Measurements from ENCODE around the gene CCDC14. TPM values are rescaled to one million over a fixed set of nuclear protein-coding genes. Genes with fewer than 3 reads are reported as not detected.

Gene CCDC14
- total and polyA plus RNA-seq, 3 experiments from 2014 or later: 9.5 to 36.0 (median 31.6) TPM

DNA sequence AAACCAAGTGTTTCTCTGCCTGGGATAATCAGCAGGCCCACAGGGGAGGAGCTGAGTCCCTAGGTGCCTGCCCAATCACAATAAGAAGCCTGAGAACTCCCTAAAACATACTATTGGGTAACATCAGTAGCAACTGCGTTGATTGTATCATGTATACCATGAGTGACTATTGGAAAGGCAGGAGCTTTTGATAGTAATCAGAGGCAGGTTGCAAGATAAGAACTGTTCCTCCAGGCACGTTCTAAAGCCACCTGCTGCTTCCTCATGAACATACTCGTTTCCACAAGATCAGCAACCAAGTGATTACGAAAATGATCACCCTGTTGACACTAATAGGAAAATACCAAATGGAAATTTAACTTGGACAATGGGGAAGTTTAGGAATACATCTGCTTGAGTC lies 83.6 kb downstream of the CCDC14 start:
- Histone ChIP-seq H3K9me3 (ENCODE audit: low read length) (no peaks in the 10 kb centered on the region), H3K4me3 (ENCODE audit: low read length) (no peak overlapping the region), H3K36me3 (ENCODE audit: insufficient read depth, low read length) (no peaks in the 10 kb centered on the region), H3K4me1 (ENCODE audit: insufficient read depth, low read length) (no peaks in the 10 kb centered on the region), H3K27me3 (ENCODE audit: insufficient read depth, low read length, poor library complexity, severe bottlenecking) (no peaks in the 10 kb centered on the region), H3K27ac (ENCODE audit: low read depth, low read length) (no peak overlapping the region)
- ChIA-PET POLR2A (no interaction called here), CTCF (no interaction called here)
- peaks cover 14 to 23% of the 10 kb centered on the region in 2 donors for H3K27me3 Mint-ChIP-seq
- peaks cover 0 to under 1% (median 0%) of the 10 kb centered on the region in 3 donors for H3K4me1 Mint-ChIP-seq
- no peak for DNase-seq
- no peak overlapping the region for H3K4me3 Mint-ChIP-seq
- no peak overlapping the region for H3K27ac Mint-ChIP-seq
- peaks cover 0 to 2% (median 0%) of the 10 kb centered on the region in 5 donors for H3K9me3 Mint-ChIP-seq
- no peaks in the 10 kb centered on the region for H3K36me3 Mint-ChIP-seq

DNA sequence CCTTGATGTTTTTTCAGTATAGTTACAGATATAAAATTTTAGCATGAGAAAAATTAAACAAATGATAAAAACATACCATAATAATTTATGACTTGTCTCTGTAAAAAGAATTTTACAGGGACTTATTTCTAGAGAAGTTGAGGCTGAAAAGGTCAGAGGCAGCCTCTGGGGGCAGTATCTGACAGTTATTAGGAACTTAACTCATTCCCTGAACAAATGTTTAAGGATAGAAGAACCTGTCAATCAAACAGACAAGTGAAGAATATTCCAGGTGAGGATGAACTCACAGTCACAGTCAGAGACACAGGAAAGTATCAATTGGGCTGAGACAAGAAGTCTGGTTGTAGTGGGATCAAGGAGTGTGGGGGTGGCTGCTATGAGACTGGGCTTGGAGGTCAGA lies 84.2 kb downstream of the CCDC14 start:
- no peaks in the 10 kb centered on the region for H3K4me1 Mint-ChIP-seq
- H3K27ac Mint-ChIP-seq: no peak overlapping the region
- H3K36me3 Mint-ChIP-seq: no peaks in the 10 kb centered on the region
- POLR2A ChIA-PET: no interaction called here
- no peak for DNase-seq
- Histone ChIP-seq H3K27me3 (ENCODE audit: insufficient read depth, low read length, poor library complexity, severe bottlenecking) (no peaks in the 10 kb centered on the region), H3K4me1 (ENCODE audit: insufficient read depth, low read length) (no peaks in the 10 kb centered on the region), H3K36me3 (ENCODE audit: insufficient read depth, low read length) (no peaks in the 10 kb centered on the region), H3K27ac (ENCODE audit: low read depth, low read length) (no peak overlapping the region), H3K9me3 (ENCODE audit: low read length) (no peaks in the 10 kb centered on the region), H3K4me3 (ENCODE audit: low read length) (no peak overlapping the region)
- CTCF ChIA-PET: no interaction called here
- no peak overlapping the region for H3K4me3 Mint-ChIP-seq
- peaks cover 0 to 2% (median 0%) of the 10 kb centered on the region in 5 donors for H3K9me3 Mint-ChIP-seq
- peaks cover 13 to 18% of the 10 kb centered on the region in 2 donors for H3K27me3 Mint-ChIP-seq

DNA sequence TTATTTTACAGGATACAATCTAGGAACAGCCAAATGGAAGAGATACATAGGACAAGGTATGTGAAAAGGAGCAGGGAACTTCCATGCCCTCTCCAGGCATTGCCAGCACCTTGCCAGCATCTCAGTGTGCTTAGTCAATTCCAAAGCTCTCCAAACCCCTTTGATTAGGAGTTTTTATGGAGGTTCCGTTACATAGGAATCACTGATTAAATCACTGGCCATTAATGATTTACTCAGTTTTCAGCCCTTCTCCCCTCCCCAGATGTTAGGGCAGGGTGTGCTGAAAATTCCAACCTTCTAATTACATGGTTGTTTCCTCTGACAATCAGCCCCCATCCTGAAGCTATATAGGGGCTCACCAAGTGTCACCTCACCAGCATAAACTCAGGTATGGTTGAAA lies 88.4 kb downstream of the CCDC14 start:
- H3K27me3 Mint-ChIP-seq: peaks cover 4 to 19% of the 10 kb centered on the region in 2 donors
- CTCF ChIA-PET: no interaction called here
- no peaks in the 10 kb centered on the region for H3K36me3 Mint-ChIP-seq

DNA sequence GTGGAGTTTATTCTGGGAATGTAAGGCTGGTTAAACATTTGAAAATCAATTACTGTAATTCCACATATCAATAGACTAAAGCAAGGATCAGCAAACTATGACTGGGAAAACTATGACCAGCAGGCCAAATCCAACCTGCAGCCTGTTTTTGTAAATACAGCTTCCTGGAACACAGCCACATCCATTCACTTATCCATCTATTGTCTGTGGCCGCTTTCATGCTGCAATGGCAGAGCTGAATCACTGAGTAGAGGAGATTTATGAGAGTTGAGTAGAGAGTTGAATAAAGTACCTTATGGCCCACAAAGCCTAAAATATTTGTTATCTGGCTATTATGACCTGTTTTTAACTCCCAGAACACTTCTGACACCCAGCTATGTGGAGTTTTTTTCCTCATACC lies 89.1 kb downstream of the CCDC14 start:
- no peaks in the 10 kb centered on the region for H3K36me3 Mint-ChIP-seq
- no peak overlapping the region for H3K27ac Mint-ChIP-seq
- peaks cover 4 to 20% of the 10 kb centered on the region in 2 donors for H3K27me3 Mint-ChIP-seq
- no peaks in the 10 kb centered on the region for H3K4me1 Mint-ChIP-seq
- H3K27ac ChIP-seq (ENCODE audit: low read depth, low read length): no peak overlapping the region
- ChIA-PET POLR2A (no interaction called here), CTCF (no interaction called here)
- H3K36me3 ChIP-seq (ENCODE audit: insufficient read depth, low read length): no peaks in the 10 kb centered on the region
- H3K4me3 Mint-ChIP-seq: no peak overlapping the region
- no peaks in the 10 kb centered on the region for H3K27me3 ChIP-seq (ENCODE audit: insufficient read depth, low read length, poor library complexity, severe bottlenecking)
- DNase-seq: no peak
- no peaks in the 10 kb centered on the region for H3K9me3 ChIP-seq (ENCODE audit: low read length)
- no peaks in the 10 kb centered on the region for H3K9me3 Mint-ChIP-seq
- no peak overlapping the region for H3K4me3 ChIP-seq (ENCODE audit: low read length)
- H3K4me1 ChIP-seq (ENCODE audit: insufficient read depth, low read length): no peaks in the 10 kb centered on the region

More for the DNA sequence above, 88.4 kb downstream of the CCDC14 start:
- Mint-ChIP-seq H3K4me1 (no peaks in the 10 kb centered on the region), H3K27ac (no peak overlapping the region), H3K9me3 (no peaks in the 10 kb centered on the region), H3K4me3 (no peak overlapping the region)
- no peak overlapping the region for H3K4me3 ChIP-seq (ENCODE audit: low read length)
- no peaks in the 10 kb centered on the region for H3K27me3 ChIP-seq (ENCODE audit: insufficient read depth, low read length, poor library complexity, severe bottlenecking)
- no peak overlapping the region for H3K27ac ChIP-seq (ENCODE audit: low read depth, low read length)
- POLR2A ChIA-PET: no interaction called here
- no peaks in the 10 kb centered on the region for H3K9me3 ChIP-seq (ENCODE audit: low read length)
- DNase-seq: no peak
- no peaks in the 10 kb centered on the region for H3K4me1 ChIP-seq (ENCODE audit: insufficient read depth, low read length)
- no peaks in the 10 kb centered on the region for H3K36me3 ChIP-seq (ENCODE audit: insufficient read depth, low read length)

DNA sequence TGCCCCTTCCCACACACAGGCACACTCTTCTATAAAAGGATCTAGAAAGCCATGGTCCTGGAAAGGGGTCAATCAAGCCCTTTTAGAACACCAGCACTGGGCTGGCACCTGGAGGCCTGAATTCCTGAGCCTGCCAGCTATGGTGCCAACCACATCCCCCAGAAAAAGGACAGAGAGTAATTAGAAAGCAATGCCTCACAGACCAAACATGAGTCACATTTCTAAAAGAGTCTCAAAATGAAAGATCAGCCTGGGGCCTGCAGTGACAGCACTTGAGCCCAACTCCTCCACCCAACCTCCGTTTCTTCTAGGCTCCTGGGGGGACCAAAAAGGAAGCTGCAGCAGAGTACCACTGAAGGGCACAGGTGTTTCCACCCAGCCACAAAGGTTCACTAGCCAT lies 91.0 kb downstream of the CCDC14 start:
- DNase-seq: no peak
- no peak overlapping the region for H3K27ac Mint-ChIP-seq
- Histone ChIP-seq H3K27me3 (ENCODE audit: insufficient read depth, low read length, poor library complexity, severe bottlenecking) (no peaks in the 10 kb centered on the region), H3K27ac (ENCODE audit: low read depth, low read length) (no peak overlapping the region), H3K36me3 (ENCODE audit: insufficient read depth, low read length) (no peaks in the 10 kb centered on the region), H3K4me1 (ENCODE audit: insufficient read depth, low read length) (no peaks in the 10 kb centered on the region), H3K4me3 (ENCODE audit: low read length) (no peak overlapping the region), H3K9me3 (ENCODE audit: low read length) (no peaks in the 10 kb centered on the region)
- peaks cover 5 to 20% of the 10 kb centered on the region in 2 donors for H3K27me3 Mint-ChIP-seq
- H3K9me3 Mint-ChIP-seq: no peaks in the 10 kb centered on the region
- H3K4me1 Mint-ChIP-seq: no peaks in the 10 kb centered on the region
- CTCF ChIA-PET: no interaction called here
- H3K4me3 Mint-ChIP-seq: no peak overlapping the region
- H3K36me3 Mint-ChIP-seq: no peaks in the 10 kb centered on the region
- POLR2A ChIA-PET: no interaction called here

DNA sequence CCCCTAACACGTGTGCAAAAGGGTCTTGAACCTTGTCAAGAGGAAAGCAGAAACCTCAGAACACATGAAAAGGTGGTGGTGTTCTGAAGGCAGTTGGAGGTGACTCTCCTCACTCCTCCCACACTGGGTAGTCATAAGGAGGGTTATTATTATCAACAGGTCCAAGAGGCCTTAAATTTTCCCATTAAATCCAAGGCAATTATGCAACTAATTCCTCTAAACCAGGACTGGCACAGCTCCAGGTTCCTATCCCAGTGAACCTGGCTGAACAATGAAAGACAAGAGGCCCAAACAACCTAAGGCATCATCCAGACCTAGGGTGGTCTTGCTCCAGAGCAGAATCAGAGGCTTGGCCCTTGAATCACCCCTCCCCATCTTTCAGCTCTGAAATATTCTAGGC lies 91.9 kb downstream of the CCDC14 start:
- no peak overlapping the region for H3K27ac ChIP-seq (ENCODE audit: low read depth, low read length)
- Mint-ChIP-seq H3K27me3 (peaks cover 5 to 20% of the 10 kb centered on the region in 2 donors), H3K27ac (peak overlapping the region in 1 of 8 donors; percentile 39), H3K4me3 (no peak overlapping the region), H3K36me3 (no peaks in the 10 kb centered on the region), H3K4me1 (no peaks in the 10 kb centered on the region), H3K9me3 (no peaks in the 10 kb centered on the region)
- no peak overlapping the region for H3K4me3 ChIP-seq (ENCODE audit: low read length)
- no peaks in the 10 kb centered on the region for H3K4me1 ChIP-seq (ENCODE audit: insufficient read depth, low read length)
- H3K36me3 ChIP-seq (ENCODE audit: insufficient read depth, low read length): no peaks in the 10 kb centered on the region
- ChIA-PET CTCF (no interaction called here), POLR2A (no interaction called here)
- no peaks in the 10 kb centered on the region for H3K27me3 ChIP-seq (ENCODE audit: insufficient read depth, low read length, poor library complexity, severe bottlenecking)
- DNase-seq: no peak
- H3K9me3 ChIP-seq (ENCODE audit: low read length): no peaks in the 10 kb centered on the region

DNA sequence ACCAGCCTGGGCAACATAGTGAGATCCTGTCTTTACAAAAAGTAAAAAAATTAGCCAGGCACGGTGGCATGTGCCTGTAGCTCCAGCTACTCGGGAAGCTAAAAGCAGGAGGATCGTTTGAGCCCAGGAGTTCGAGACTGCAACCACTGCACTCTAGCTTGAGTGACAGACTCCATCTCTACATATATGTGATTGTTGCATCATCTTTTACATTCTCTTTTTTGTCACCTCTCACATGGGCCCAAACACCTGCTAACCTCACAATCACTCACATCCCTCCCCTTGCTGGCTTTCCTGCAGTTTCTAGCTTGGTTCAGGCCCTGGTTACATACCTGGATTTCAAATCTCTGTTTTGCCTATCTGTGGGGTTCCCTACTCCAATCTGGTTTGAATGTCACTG lies 96.3 kb downstream of the CCDC14 start:
- H3K36me3 Mint-ChIP-seq: peaks cover 0 to 2% (median 0%) of the 10 kb centered on the region in 3 donors
- CTCF ChIA-PET: no interaction called here
- POLR2A ChIA-PET: no interaction called here

More for the DNA sequence above, 96.3 kb downstream of the CCDC14 start:
- DNase-seq: no peak
- Mint-ChIP-seq H3K9me3 (no peaks in the 10 kb centered on the region), H3K27ac (no peak overlapping the region), H3K4me3 (no peak overlapping the region), H3K4me1 (no peaks in the 10 kb centered on the region), H3K27me3 (peaks cover 3 to 6% of the 10 kb centered on the region in 2 donors)
- H3K36me3 ChIP-seq (ENCODE audit: insufficient read depth, low read length): no peaks in the 10 kb centered on the region
- no peaks in the 10 kb centered on the region for H3K4me1 ChIP-seq (ENCODE audit: insufficient read depth, low read length)
- H3K9me3 ChIP-seq (ENCODE audit: low read length): no peaks in the 10 kb centered on the region
- no peak overlapping the region for H3K27ac ChIP-seq (ENCODE audit: low read depth, low read length)
- no peak overlapping the region for H3K4me3 ChIP-seq (ENCODE audit: low read length)
- H3K27me3 ChIP-seq (ENCODE audit: insufficient read depth, low read length, poor library complexity, severe bottlenecking): no peaks in the 10 kb centered on the region

Data from CD8-positive, alpha-beta memory T cell (primary cell).